ENCODE data around the gene GSTM5.
"Not testable (repeated sequence)": the region's sequence is repeated elsewhere in the genome, so short reads cannot be mapped to it uniquely, and the experiment has no call there.

GSTM5 gene

GRCh38 chr1:109669246-109669948, 42.7 kb upstream of the GSTM5 start:
- Histone ChIP-seq H4K20me1 (ENCODE audit: insufficient read depth) (no peaks in the 10 kb centered on the region), H3K36me3 (ENCODE audit: insufficient read depth) (no peaks in the 10 kb centered on the region), H3K4me3 (IDR thresholded peaks at IDR 0.05; ENCODE audit: insufficient read depth, low read depth, low read length) (no peak overlapping the region), H3K4me1 (ENCODE audit: low read depth, poor library complexity, severe bottlenecking) (peaks cover 10% of the 10 kb centered on the region), H3K27me3 (ENCODE audit: insufficient read depth, low read depth) (no peaks in the 10 kb centered on the region), H3K9ac (no peak overlapping the region), H3K4me2 (no peak overlapping the region), H3K27ac (no peak overlapping the region), H2AFZ (ENCODE audit: low read depth) (no peak overlapping the region), H3K79me2 (ENCODE audit: insufficient read depth, low read depth) (no peaks in the 10 kb centered on the region)
- TF ChIP-seq CTCF (conservative IDR thresholded peaks at IDR 0.05; ENCODE audit: low read depth, low read length), result no peak

- H3K27me3 ChIP-seq (ENCODE audit: insufficient read depth, low read depth); H3K79me2 ChIP-seq (ENCODE audit: insufficient read depth, low read depth); H4K20me1 ChIP-seq (ENCODE audit: insufficient read depth); H3K4me3 ChIP-seq (IDR thresholded peaks at IDR 0.05; ENCODE audit: insufficient read depth, low read depth, low read length); H2AFZ ChIP-seq (ENCODE audit: low read depth); H3K36me3 ChIP-seq (ENCODE audit: insufficient read depth); H3K27ac ChIP-seq; H3K9ac ChIP-seq; H3K4me2 ChIP-seq: not testable (repeated sequence)
- peaks cover 10% of the 10 kb centered on the region for H3K4me1 ChIP-seq (ENCODE audit: low read depth, poor library complexity, severe bottlenecking)
Measured at GRCh38 chr1:109669949-109670302, 42.1 kb upstream of the GSTM5 start.

GRCh38 chr1:109671067-109671466, 41.0 kb upstream of the GSTM5 start:
- Histone ChIP-seq H3K36me3 (ENCODE audit: insufficient read depth) (no peaks in the 10 kb centered on the region), H3K9ac (no peak overlapping the region), H3K79me2 (ENCODE audit: insufficient read depth, low read depth) (no peaks in the 10 kb centered on the region), H4K20me1 (ENCODE audit: insufficient read depth) (no peaks in the 10 kb centered on the region), H2AFZ (ENCODE audit: low read depth) (no peak overlapping the region), H3K4me2 (no peak overlapping the region; the same call in 1 of the 2 replicates), H3K27me3 (ENCODE audit: insufficient read depth, low read depth) (no peaks in the 10 kb centered on the region), H3K4me3 (IDR thresholded peaks at IDR 0.05; ENCODE audit: insufficient read depth, low read depth, low read length) (no peak overlapping the region), H3K4me1 (ENCODE audit: low read depth, poor library complexity, severe bottlenecking) (peaks cover 10% of the 10 kb centered on the region), H3K27ac (no peak overlapping the region)
- TF ChIP-seq CTCF (conservative IDR thresholded peaks at IDR 0.05; ENCODE audit: low read depth, low read length), result no peak

GRCh38 chr1:109673861-109674260, 38.2 kb upstream of the GSTM5 start:
- not testable (repeated sequence) for H3K4me2 ChIP-seq; H3K27me3 ChIP-seq (ENCODE audit: insufficient read depth, low read depth); H3K27ac ChIP-seq; H3K4me3 ChIP-seq (IDR thresholded peaks at IDR 0.05; ENCODE audit: insufficient read depth, low read depth, low read length); H4K20me1 ChIP-seq (ENCODE audit: insufficient read depth); H2AFZ ChIP-seq (ENCODE audit: low read depth); H3K9ac ChIP-seq; H3K79me2 ChIP-seq (ENCODE audit: insufficient read depth, low read depth); H3K36me3 ChIP-seq (ENCODE audit: insufficient read depth)
- peaks cover 10% of the 10 kb centered on the region for H3K4me1 ChIP-seq (ENCODE audit: low read depth, poor library complexity, severe bottlenecking)

GRCh38 chr1:109676683-109677381, 35.2 kb upstream of the GSTM5 start:
- H3K27me3 ChIP-seq (ENCODE audit: insufficient read depth, low read depth); H3K4me2 ChIP-seq; H3K36me3 ChIP-seq (ENCODE audit: insufficient read depth); H3K4me3 ChIP-seq (IDR thresholded peaks at IDR 0.05; ENCODE audit: insufficient read depth, low read depth, low read length); H3K4me1 ChIP-seq (ENCODE audit: low read depth, poor library complexity, severe bottlenecking); H3K9ac ChIP-seq; H3K27ac ChIP-seq; H2AFZ ChIP-seq (ENCODE audit: low read depth); H3K79me2 ChIP-seq (ENCODE audit: insufficient read depth, low read depth); H4K20me1 ChIP-seq (ENCODE audit: insufficient read depth): not testable (repeated sequence)

- H2AFZ ChIP-seq (ENCODE audit: low read depth), result no peak overlapping the region
- no peak for TF ChIP-seq CTCF (conservative IDR thresholded peaks at IDR 0.05; ENCODE audit: low read depth, low read length)
- H3K36me3 ChIP-seq (ENCODE audit: insufficient read depth), result no peaks in the 10 kb centered on the region
- H3K4me2 ChIP-seq, result no peak overlapping the region
- no peak overlapping the region for H3K9ac ChIP-seq
- no peaks in the 10 kb centered on the region for H3K27me3 ChIP-seq (ENCODE audit: insufficient read depth, low read depth)
- no peaks in the 10 kb centered on the region for H4K20me1 ChIP-seq (ENCODE audit: insufficient read depth)
- no peaks in the 10 kb centered on the region for H3K79me2 ChIP-seq (ENCODE audit: insufficient read depth, low read depth)
- H3K4me1 ChIP-seq (ENCODE audit: low read depth, poor library complexity, severe bottlenecking), result no peaks in the 10 kb centered on the region
- no peak overlapping the region for H3K4me3 ChIP-seq (IDR thresholded peaks at IDR 0.05; ENCODE audit: insufficient read depth, low read depth, low read length)
- no peak overlapping the region for H3K27ac ChIP-seq
Measured at GRCh38 chr1:109677459-109677858, 34.6 kb upstream of the GSTM5 start.

GRCh38 chr1:109678637-109679036, 33.4 kb upstream of the GSTM5 start:
- H4K20me1 ChIP-seq (ENCODE audit: insufficient read depth); H2AFZ ChIP-seq (ENCODE audit: low read depth); H3K4me2 ChIP-seq; H3K79me2 ChIP-seq (ENCODE audit: insufficient read depth, low read depth); H3K27ac ChIP-seq; H3K36me3 ChIP-seq (ENCODE audit: insufficient read depth); H3K9ac ChIP-seq; H3K27me3 ChIP-seq (ENCODE audit: insufficient read depth, low read depth); H3K4me1 ChIP-seq (ENCODE audit: low read depth, poor library complexity, severe bottlenecking); H3K4me3 ChIP-seq (IDR thresholded peaks at IDR 0.05; ENCODE audit: insufficient read depth, low read depth, low read length): not testable (repeated sequence)

- H3K27ac ChIP-seq; H3K4me3 ChIP-seq (IDR thresholded peaks at IDR 0.05; ENCODE audit: insufficient read depth, low read depth, low read length); H3K4me1 ChIP-seq (ENCODE audit: low read depth, poor library complexity, severe bottlenecking); H2AFZ ChIP-seq (ENCODE audit: low read depth); H4K20me1 ChIP-seq (ENCODE audit: insufficient read depth); H3K27me3 ChIP-seq (ENCODE audit: insufficient read depth, low read depth); H3K4me2 ChIP-seq; H3K9ac ChIP-seq; H3K79me2 ChIP-seq (ENCODE audit: insufficient read depth, low read depth); H3K36me3 ChIP-seq (ENCODE audit: insufficient read depth): not testable (repeated sequence)
Measured at GRCh38 chr1:109684777-109685176, 27.3 kb upstream of the GSTM5 start.
